ENCODE results near the gene BYSL. TPM values are rescaled to one million over a fixed set of nuclear protein-coding genes. Genes with fewer than 3 reads are reported as not detected.

The BYSL gene
- polyA plus RNA-seq, 1 donor (not counting 4 experiments of a cell fraction or from before 2014, with no cell fraction given): 34.3 TPM

DNA sequence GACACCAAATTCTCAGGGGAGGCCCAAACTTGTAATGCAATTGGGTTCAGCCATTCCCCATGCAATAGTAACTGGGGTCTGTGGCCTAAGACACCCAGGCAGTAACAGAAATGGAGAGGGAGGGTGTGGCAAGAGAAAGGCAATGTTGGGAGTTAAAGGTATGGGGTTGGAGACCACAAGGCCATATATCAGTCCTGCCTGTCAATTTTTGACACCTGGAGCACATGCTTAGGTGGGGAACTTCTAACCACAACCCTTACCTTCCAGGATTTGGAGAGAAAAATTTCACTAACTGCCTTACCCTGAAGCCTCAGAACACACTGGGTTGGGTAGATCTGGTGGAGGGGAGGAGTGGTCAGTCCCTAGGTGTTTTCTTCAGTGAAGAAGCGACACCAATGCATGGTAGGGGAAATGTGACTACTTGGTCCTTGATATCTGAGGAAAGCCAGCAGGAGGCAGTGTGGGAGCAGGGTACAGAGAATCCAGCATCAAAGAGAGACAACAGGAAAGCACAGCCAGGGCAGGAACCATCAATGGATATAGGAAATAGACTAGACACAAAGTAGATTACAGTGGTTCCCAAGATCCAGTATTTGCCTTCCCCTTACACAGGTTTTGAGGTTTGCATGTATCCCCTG lies 19.3 kb upstream of the BYSL start:
- H2AFZ ChIP-seq (ENCODE audit: control insufficient read depth, low read length): no peak overlapping the region
- no peak overlapping the region for H3K4me3 ChIP-seq (ENCODE audit: control insufficient read depth in 2 of 3, extremely low read depth in 1 of 3, insufficient read depth in 2 of 3, low read depth in 1 of 3, low read length in 3 of 3)
- H3K27ac ChIP-seq (ENCODE audit: control insufficient read depth, insufficient read depth, low read length): no peak overlapping the region
- no peaks in the 10 kb centered on the region for H3K9me1 ChIP-seq (ENCODE audit: control insufficient read depth, extremely low read depth, insufficient read depth, low read length)
- no peaks in the 10 kb centered on the region for H4K20me1 ChIP-seq (ENCODE audit: control insufficient read depth, extremely low read depth, insufficient read depth, low read length)
- TF ChIP-seq, protein P1, sequence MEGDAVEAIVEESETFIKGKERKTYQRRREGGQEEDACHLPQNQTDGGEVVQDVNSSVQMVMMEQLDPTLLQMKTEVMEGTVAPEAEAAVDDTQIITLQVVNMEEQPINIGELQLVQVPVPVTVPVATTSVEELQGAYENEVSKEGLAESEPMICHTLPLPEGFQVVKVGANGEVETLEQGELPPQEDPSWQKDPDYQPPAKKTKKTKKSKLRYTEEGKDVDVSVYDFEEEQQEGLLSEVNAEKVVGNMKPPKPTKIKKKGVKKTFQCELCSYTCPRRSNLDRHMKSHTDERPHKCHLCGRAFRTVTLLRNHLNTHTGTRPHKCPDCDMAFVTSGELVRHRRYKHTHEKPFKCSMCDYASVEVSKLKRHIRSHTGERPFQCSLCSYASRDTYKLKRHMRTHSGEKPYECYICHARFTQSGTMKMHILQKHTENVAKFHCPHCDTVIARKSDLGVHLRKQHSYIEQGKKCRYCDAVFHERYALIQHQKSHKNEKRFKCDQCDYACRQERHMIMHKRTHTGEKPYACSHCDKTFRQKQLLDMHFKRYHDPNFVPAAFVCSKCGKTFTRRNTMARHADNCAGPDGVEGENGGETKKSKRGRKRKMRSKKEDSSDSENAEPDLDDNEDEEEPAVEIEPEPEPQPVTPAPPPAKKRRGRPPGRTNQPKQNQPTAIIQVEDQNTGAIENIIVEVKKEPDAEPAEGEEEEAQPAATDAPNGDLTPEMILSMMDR (optimal IDR thresholded peaks at IDR 0.05 in 1 of 3, IDR thresholded peaks at IDR 0.05 in 1 of 3, conservative IDR thresholded peaks at IDR 0.05 in 1 of 3; ENCODE audit: extremely low read depth in 1 of 3, insufficient read depth in 2 of 3, low read length in 3 of 3): peak; percentile 31 to 55 (median 35)
- TF ChIP-seq EZH2 (IDR thresholded peaks at IDR 0.05; ENCODE audit: low read length): no peak
- dilution Hi-C loops (cut with MboI; ENCODE audit: extremely low pct_ligation_motif_present, low sequenced_read_pairs): no loop called here
- DNase-seq (ENCODE audit: low read depth, low spot score): no peak
- no peaks in the 10 kb centered on the region for H3K4me1 ChIP-seq (ENCODE audit: control insufficient read depth, extremely low read depth, insufficient read depth, low read length)
- H3K4me2 ChIP-seq (ENCODE audit: control insufficient read depth, extremely low read depth, insufficient read depth, low read depth, low read length): no peak overlapping the region
- FAIRE-seq: peak; percentile 13
- H3K27me3 ChIP-seq (ENCODE audit: control insufficient read depth, extremely low read depth, insufficient read depth, low read length): no peaks in the 10 kb centered on the region
- H3K9me3 ChIP-seq (ENCODE audit: control insufficient read depth, low read depth, low read length): no peaks in the 10 kb centered on the region
- peaks cover 15 to 28% of the 10 kb centered on the region in 2 experiments for H3K36me3 ChIP-seq (ENCODE audit: control insufficient read depth in 2 of 2, extremely low read depth in 1 of 2, insufficient read depth in 2 of 2, low read length in 2 of 2)
- no peaks in the 10 kb centered on the region for H3K79me2 ChIP-seq (ENCODE audit: control insufficient read depth, insufficient read depth, low read length)
- no peak overlapping the region for H3K9ac ChIP-seq (ENCODE audit: control insufficient read depth, extremely low read depth, insufficient read depth, low read length)

DNA sequence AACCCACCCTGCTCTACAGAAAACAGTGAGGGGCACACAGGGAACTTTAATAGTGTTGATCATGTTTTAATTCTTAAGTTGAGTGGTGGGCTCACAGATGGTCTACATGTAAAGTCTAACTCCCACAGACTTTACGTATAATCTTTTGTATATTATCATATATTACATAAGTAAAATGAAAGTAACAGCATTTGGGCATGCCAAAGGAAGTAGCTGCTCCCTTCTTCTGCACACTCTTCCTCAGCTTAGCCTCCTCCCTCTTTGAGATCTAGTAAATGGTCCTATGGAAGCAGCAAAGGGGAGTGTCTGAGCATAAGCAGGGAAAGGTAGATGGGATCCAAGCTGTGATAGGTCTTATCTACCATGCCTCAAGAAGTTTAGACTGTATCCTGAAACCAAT lies 11.6 kb upstream of the BYSL start:
- H3K4me2 ChIP-seq (ENCODE audit: control insufficient read depth, extremely low read depth, insufficient read depth, low read depth, low read length): no peak overlapping the region
- no peaks in the 10 kb centered on the region for H3K9me3 ChIP-seq (ENCODE audit: control insufficient read depth, low read depth, low read length)
- dilution Hi-C loops (cut with MboI; ENCODE audit: extremely low pct_ligation_motif_present, low sequenced_read_pairs): no loop called here
- DNase-seq (ENCODE audit: low read depth, low spot score): no peak
- no peak for FAIRE-seq
- H3K27me3 ChIP-seq (ENCODE audit: control insufficient read depth, extremely low read depth, insufficient read depth, low read length): no peaks in the 10 kb centered on the region
- TF ChIP-seq, protein P1 (optimal IDR thresholded peaks at IDR 0.05 in 1 of 3, IDR thresholded peaks at IDR 0.05 in 1 of 3, conservative IDR thresholded peaks at IDR 0.05 in 1 of 3; ENCODE audit: extremely low read depth in 1 of 3, insufficient read depth in 2 of 3, low read length in 3 of 3): no peak
- no peak for TF ChIP-seq EZH2 (IDR thresholded peaks at IDR 0.05; ENCODE audit: low read length)
- H3K9ac ChIP-seq (ENCODE audit: control insufficient read depth, extremely low read depth, insufficient read depth, low read length): no peak overlapping the region
- H2AFZ ChIP-seq (ENCODE audit: control insufficient read depth, low read length): no peak overlapping the region
- no peak overlapping the region for H3K27ac ChIP-seq (ENCODE audit: control insufficient read depth, insufficient read depth, low read length)
- H3K36me3 ChIP-seq (ENCODE audit: control insufficient read depth in 2 of 2, extremely low read depth in 1 of 2, insufficient read depth in 2 of 2, low read length in 2 of 2): peaks cover 35 to 37% of the 10 kb centered on the region in 2 experiments
- no peaks in the 10 kb centered on the region for H3K4me1 ChIP-seq (ENCODE audit: control insufficient read depth, extremely low read depth, insufficient read depth, low read length)
- peaks cover 18% of the 10 kb centered on the region for H3K79me2 ChIP-seq (ENCODE audit: control insufficient read depth, insufficient read depth, low read length)
- H3K4me3 ChIP-seq (ENCODE audit: control insufficient read depth in 2 of 3, extremely low read depth in 1 of 3, insufficient read depth in 2 of 3, low read depth in 1 of 3, low read length in 3 of 3): no peak overlapping the region
- H3K9me1 ChIP-seq (ENCODE audit: control insufficient read depth, extremely low read depth, insufficient read depth, low read length): no peaks in the 10 kb centered on the region
- H4K20me1 ChIP-seq (ENCODE audit: control insufficient read depth, extremely low read depth, insufficient read depth, low read length): no peaks in the 10 kb centered on the region
